ENCODE data around the gene ATP6V1C2.
"Not testable (repeated sequence)": the region's sequence is repeated elsewhere in the genome, so short reads cannot be mapped to it uniquely, and the experiment has no call there.

The ATP6V1C2 gene

GRCh38 chr2:10814571-10815331 lies 93.3 kb downstream of the ATP6V1C2 start:
- DNase-seq: no peak

GRCh38 chr2:10817413-10817812 lies 96.0 kb downstream of the ATP6V1C2 start:
- DNase-seq: peak in 1 of 3 donors; percentile 34

GRCh38 chr2:10818305-10818704 lies 96.9 kb downstream of the ATP6V1C2 start:
- DNase-seq: not testable (repeated sequence)

- DNase-seq: peak in 1 of 3 donors; percentile 49
Observed at GRCh38 chr2:10818984-10819383, 97.6 kb downstream of the ATP6V1C2 start.

GRCh38 chr2:10819714-10820314 lies 98.4 kb downstream of the ATP6V1C2 start:
- DNase-seq: no peak

- DNase-seq: no peak
Observed at GRCh38 chr2:10820562-10820961, 99.1 kb downstream of the ATP6V1C2 start.

GRCh38 chr2:10820978-10821695 lies 99.7 kb downstream of the ATP6V1C2 start:
- DNase-seq: peak; percentile 35 to 66 (median 55)

GRCh38 chr2:10824191-10824590 lies 102.8 kb downstream of the ATP6V1C2 start:
- no peak for DNase-seq

- DNase-seq: peak; percentile 38 to 55 (median 54)
Observed at GRCh38 chr2:10826026-10826425, 104.6 kb downstream of the ATP6V1C2 start.

- DNase-seq: no peak
Observed at GRCh38 chr2:10826625-10827024, 105.2 kb downstream of the ATP6V1C2 start.

GRCh38 chr2:10828346-10828745 lies 106.9 kb downstream of the ATP6V1C2 start:
- DNase-seq: no peak

GRCh38 chr2:10829299-10829698 lies 107.9 kb downstream of the ATP6V1C2 start:
- DNase-seq: no peak

GRCh38 chr2:10830203-10830602 lies 108.8 kb downstream of the ATP6V1C2 start:
- no peak for DNase-seq

GRCh38 chr2:10830641-10831399 lies 109.4 kb downstream of the ATP6V1C2 start:
- no peak for DNase-seq

- DNase-seq: no peak
Observed at GRCh38 chr2:10831400-10831985, 110.1 kb downstream of the ATP6V1C2 start.

GRCh38 chr2:10832203-10832936 lies 110.9 kb downstream of the ATP6V1C2 start:
- DNase-seq: peak; percentile 77 to 91 (median 88)

- DNase-seq: no peak
Observed at GRCh38 chr2:10833021-10833420, 111.6 kb downstream of the ATP6V1C2 start.

GRCh38 chr2:10834068-10834655 lies 112.7 kb downstream of the ATP6V1C2 start:
- DNase-seq: peak in 1 of 3 donors; percentile 39
